Activated T-helper 1 cell treated with Interleukin-2 at 50 U/mL for 16 hours (primary cell): ENCODE measurements around the gene RUNX3.

ENCODE experiments used
- DNase-seq: peaks from one replicate; pipeline ENCODE4 v3.0.0-alpha.2; 2020; ENCODE audit warnings: low read depth

Gene RUNX3

DNA sequence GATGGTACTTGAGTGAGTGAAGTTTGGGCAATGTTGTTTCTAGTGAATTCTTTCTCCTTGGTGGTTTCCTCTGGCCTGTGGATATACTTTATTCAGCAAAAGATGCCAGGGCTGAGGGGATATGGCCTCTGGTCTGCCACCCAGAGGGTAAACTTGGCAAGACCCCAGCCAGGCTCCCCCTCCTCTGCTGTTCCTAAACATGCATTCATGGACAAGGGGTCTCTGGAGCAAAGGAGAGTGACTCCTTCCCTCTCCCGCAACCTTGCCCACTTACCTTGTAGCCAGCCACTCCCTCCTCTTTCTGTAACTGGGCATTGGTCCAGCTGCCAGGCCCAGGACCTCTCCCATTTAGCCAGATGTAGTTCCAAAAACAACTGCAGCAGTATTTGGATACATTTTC lies 43.8 kb downstream of the RUNX3 start:
- no peak for DNase-seq

GRCh38 chr1:24884751-24885150 lies 45.3 kb downstream of the RUNX3 start:
- no peak for DNase-seq

DNA sequence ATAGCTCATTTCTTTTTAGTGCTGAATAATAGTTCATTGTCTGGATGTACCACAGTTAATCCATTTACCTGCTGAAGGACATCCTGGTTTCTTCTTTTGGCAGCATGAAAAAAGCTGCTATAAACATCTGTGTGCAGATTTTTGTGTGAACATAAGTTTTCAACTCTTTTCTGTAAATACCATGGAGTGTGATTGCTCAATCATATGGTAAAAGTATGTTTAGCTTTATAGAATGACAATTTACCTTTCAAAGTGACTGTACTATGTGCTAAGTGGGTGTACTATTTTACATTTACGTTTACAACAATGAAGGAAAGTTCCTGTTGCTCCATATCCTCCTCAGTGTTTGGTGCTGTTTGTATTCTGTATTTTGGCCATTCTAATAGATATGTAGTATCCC lies 49.0 kb downstream of the RUNX3 start:
- DNase-seq: no peak

GRCh38 chr1:24878775-24879742 lies 51.0 kb downstream of the RUNX3 start:
- no peak for DNase-seq

- no peak for DNase-seq
These were observed 52.0 kb downstream of the RUNX3 start for GRCh38 chr1:24878045-24878444.

GRCh38 chr1:24875991-24876506 lies 54.0 kb downstream of the RUNX3 start:
- DNase-seq: no peak

- DNase-seq: no peak
These were observed 54.8 kb downstream of the RUNX3 start for GRCh38 chr1:24875257-24875656.

DNA sequence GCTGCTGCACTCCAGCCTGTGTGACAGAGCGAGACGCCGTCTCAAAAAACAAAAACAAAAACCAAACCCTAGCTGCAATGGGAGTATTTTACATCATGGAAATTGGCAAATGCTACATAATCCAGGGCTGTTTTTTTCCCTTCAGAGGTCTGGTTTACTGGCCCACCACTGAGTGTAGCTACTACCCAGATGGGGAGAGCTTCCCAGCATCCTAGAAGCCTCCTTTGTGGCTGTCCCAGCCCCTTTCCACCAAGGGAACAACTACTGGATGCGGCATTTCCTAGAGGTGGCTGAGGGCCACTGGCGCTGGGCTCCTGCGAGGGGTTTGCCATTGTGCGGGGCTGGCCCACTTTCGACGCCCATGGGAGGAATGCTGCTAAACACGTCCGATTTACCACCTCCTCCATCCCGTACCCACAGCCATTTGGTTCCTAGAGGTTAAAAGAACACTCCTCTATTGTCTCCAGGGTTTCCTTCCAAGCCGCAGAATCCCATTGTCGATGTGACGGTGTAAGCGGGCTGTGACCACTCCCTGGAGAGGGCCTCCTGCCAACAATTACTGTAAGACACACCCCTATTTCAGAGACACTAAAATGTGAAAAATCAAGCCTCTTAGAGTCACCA lies 55.4 kb downstream of the RUNX3 start:
- DNase-seq: no peak

DNA sequence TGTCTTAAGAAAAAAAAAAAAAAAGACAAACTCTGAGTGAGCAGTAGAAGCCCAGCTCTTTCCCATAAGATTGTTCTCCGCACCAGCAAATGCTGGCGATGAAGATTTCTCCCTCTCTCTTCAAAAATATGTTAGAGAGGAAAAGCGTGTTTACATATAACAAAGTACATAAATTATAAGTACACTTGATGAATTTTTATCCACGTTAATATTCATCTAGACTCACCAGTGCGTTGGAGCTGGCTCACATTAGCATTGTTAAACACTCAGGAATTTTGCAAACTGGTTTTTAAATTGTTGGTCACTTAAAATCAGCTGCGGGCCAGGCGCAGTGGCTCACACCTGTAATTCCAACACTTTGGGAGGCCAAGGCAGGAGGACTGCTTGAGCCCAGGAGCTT lies 56.0 kb downstream of the RUNX3 start:
- no peak for DNase-seq

DNA sequence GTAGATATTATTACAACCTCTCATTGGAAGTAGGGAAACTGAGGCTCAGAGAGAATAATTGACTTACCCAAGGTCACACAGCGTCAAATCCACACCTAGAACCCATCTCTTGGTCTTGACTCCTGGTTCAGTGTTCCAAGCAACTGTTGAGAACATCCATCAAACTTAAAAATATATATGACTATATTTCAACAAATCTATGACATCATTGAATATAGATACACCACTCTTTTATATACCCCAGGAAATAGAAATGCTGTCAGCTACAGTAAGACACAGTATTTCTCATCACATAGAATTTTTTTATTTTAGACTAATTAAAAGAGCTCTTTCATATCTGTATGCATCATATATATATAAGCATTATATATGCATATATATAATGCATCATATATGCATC lies 56.9 kb downstream of the RUNX3 start:
- DNase-seq: no peak

DNA sequence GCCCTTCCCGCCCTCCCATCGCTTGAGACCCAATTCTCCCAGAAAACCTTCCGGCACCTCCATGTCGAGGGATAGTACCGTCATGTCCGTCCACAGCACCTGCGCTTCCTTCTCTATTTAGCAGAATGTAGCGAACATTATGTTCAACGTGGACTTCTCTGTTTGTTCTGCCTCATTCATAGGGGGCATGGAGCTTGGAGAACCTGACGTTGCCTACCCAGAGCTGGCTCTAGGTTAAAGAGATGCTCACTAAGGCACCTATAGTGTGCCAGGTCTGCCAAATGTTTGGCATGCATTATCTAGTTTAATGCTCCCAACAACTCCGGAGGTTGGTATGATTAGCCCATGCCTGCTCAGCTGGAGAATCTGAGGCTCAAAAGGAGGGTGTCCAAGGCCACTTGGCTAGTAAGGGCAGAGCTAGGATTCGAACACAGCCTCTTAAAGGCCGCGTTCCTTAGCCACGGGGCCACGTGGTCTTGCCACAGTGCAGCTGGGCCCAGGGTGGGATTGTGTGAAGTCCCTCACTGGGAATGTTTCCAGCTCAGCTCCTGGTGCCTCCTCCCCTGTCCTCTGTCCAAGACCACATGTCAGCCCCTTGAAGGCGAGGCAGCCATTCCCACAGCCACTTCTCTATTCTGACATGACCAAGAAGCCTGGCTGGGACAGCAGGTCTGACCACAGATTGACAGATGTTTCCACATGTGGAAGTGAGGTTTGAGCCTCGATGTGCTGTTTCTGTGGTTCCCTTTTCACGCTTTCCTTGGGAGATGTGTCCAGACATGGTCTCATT lies 57.8 kb downstream of the RUNX3 start:
- DNase-seq: no peak

DNA sequence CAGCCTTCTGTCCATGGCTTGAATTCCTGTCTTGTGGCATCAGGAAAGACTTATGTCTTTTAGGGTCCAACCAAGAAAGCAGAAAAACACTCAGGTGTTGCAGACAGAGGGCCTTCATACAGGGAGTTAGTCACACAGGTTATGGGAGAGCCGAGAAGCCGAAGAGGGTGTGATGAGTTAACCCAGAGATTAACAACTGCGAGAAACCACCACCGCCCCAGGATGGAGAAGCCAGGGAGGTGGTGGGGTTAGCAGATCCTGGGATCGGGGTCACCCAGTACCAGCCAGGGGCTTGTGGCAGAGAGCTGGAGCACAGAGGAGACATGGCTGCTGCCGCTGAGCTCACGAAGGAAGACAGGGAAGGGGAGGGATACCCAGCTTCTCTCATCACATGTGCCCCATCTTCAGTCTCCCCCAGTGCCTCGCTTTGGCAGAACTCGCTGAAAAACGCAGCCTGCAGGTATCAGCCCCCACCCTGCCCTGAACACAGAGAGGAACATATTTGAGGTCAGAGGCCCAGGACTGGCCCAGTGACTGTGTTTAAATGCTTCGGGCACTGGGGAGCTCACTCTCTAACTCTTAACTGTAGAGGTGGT lies 58.7 kb downstream of the RUNX3 start:
- DNase-seq: no peak

DNA sequence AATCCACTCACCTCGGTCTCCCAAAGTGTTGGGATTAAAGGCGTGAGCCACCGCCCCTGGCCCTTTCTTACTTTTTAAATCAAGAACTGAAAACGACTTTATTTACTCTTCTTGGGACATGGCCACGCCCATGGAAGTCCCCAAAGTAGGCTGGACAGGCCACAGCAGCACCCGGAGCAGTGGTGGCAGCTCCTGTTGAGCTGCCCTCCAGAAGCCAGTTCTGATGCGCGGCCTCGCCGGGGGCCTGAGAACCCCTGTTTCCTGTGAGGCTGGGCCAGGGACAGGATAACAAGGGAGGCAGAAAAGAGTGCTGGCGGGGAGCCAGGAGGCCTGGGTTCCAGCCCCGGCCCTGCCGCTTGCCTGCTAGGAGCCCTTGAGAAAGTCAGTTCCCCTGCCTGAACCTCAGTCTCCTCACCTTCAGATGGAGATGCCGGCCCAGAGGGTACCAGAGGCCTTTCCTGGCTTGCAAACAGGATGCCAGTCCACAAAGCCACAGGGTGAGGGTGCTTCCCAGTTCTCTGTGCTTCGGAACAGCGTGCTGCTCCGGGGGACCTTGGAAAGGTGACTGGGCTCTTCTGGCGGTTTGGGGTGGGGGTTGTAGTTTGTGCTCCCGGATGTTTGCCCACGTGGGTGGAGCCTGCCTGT lies 59.4 kb downstream of the RUNX3 start:
- DNase-seq: no peak

GRCh38 chr1:24868016-24868875 lies 61.8 kb downstream of the RUNX3 start:
- no peak for DNase-seq

DNA sequence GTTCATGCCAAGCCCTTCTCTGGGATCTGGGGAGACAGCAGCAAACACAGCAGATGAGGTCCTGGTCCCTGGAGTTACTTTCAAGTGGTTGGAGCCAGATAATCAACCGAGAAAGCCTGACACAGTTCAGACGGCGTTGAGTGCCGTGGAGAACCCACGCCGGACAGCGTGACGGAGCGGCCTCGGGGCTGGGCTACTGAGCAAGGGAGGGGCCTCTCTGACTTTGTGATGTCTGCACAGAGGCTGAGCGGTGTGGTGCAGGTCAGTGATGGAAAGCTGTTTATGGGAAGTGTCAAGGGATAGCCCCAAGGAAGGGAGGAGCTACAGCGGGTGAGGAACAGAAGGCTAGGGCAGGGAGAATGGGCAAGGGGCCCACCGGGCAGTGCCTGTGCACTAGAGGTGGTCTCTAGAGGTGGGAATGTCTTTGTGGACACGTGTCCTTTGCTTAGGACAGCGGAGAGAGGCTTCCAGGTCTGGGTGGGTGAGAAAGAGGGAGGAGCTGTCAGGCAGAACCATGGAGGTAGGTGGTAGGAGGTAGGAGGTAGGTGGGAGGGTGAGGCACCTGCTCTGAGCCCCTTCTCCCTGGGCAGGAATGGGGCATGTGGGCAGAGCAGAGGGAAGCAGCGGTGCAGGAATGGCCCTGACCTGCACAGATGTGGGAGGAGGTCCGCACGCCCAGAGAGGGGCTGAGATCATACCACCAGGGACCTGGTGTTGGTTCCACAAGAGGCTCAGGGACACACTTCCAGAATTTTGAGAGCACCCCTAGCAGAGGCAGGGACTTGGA lies 62.8 kb downstream of the RUNX3 start:
- DNase-seq: no peak

- no peak for DNase-seq
These were observed 63.6 kb downstream of the RUNX3 start for GRCh38 chr1:24866211-24867083.

GRCh38 chr1:24865587-24865986 lies 64.5 kb downstream of the RUNX3 start:
- no peak for DNase-seq

GRCh38 chr1:24865168-24865567 lies 64.9 kb downstream of the RUNX3 start:
- no peak for DNase-seq

DNA sequence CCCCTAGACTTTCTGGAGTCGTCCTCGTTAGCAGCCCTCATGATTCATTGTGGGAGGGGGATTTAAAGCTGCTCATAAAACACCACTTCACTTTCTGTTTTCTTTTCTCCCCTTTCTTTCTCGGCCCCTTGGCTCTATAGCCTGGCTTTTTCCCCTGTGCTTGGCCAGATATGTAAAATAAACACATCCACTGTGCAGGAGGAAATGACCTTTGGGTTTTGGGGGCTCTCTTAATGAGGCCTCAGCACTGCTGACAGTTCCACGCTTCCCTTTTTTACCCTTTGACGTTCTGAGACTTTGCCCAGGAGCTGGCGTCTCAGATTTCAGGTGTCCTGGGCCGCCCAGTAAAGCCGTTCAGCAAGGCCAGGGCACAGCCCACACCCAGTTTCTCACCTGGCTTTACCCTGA lies 65.7 kb downstream of the RUNX3 start:
- DNase-seq: no peak
